HEK293T (cell line): Measurements from ENCODE around the gene TMEM37.

ENCODE experiments used
- BHLHE40 ChIP-seq: fragments of 450-650 bp; IDR thresholded peaks from 2 replicates; pipeline ENCODE4 v1.6.1; 2016; ENCODE audit warnings: mild to moderate bottlenecking, moderate library complexity, borderline replicate concordance
- CTBP1 ChIP-seq: fragments of 450-650 bp; IDR thresholded peaks from 2 replicates; pipeline ENCODE4 v1.6.1; 2016; ENCODE audit warnings: borderline replicate concordance
- ELF4 ChIP-seq: fragments of 450-650 bp; IDR thresholded peaks from 2 replicates; pipeline ENCODE4 v1.6.1; 2017; ENCODE audit warnings: antibody characterized with exemption
- FOXA1 ChIP-seq: fragments of 450-650 bp; IDR thresholded peaks from 2 replicates; pipeline ENCODE4 v1.6.1; 2016; ENCODE audit warnings: mild to moderate bottlenecking
- FOXK2 ChIP-seq: fragments of 450-650 bp; IDR thresholded peaks from 2 replicates; pipeline ENCODE4 v1.6.1; 2016; ENCODE audit warnings: mild to moderate bottlenecking
- FOXM1 ChIP-seq: fragments of 450-650 bp; IDR thresholded peaks from 2 replicates; pipeline ENCODE4 v1.6.1; 2017; ENCODE audit warnings: mild to moderate bottlenecking, borderline replicate concordance
- LEF1 ChIP-seq: fragments of 450-650 bp; IDR thresholded peaks from 2 replicates; pipeline ENCODE4 v1.6.1; 2017; ENCODE audit warnings: mild to moderate bottlenecking, borderline replicate concordance
- NFRKB ChIP-seq: fragments of 450-650 bp; IDR thresholded peaks from 2 replicates; pipeline ENCODE4 v1.6.1; 2016; ENCODE audit warnings: mild to moderate bottlenecking, moderate library complexity
- PKNOX1 ChIP-seq: fragments of 450-650 bp; IDR thresholded peaks from 2 replicates; pipeline ENCODE4 v1.6.1; 2016
- SP1 ChIP-seq: fragments of 450-650 bp; IDR thresholded peaks from 2 replicates; pipeline ENCODE4 v1.6.1; 2017
- SUZ12 ChIP-seq: fragments of 450-650 bp; IDR thresholded peaks from 2 replicates; pipeline ENCODE4 v1.6.1; 2016; ENCODE audit warnings: mild to moderate bottlenecking
- TARDBP ChIP-seq: fragments of 450-650 bp; IDR thresholded peaks from 2 replicates; pipeline ENCODE4 v1.6.1; 2016
- ZNF384 ChIP-seq: fragments of 450-650 bp; IDR thresholded peaks from 2 replicates; pipeline ENCODE4 v1.6.1; 2016

GRCh38 chr2:119435081-119435952 is 3.7 kb downstream of the TMEM37 start:
- no peak for TF ChIP-seq PKNOX1
- TF ChIP-seq BHLHE40 = no peak
- TF ChIP-seq SP1 = no peak
- TF ChIP-seq FOXM1 = no peak
- no peak for TF ChIP-seq FOXA1
- no peak for TF ChIP-seq NFRKB
- TF ChIP-seq SUZ12 = no peak
- no peak for TF ChIP-seq ELF4
- TF ChIP-seq CTBP1 = no peak
- TF ChIP-seq TARDBP = no peak
- TF ChIP-seq FOXK2 = no peak
- TF ChIP-seq ZNF384 = no peak
- TF ChIP-seq LEF1 = no peak
